ENCODE data around the gene PCDHA9. TPM values are rescaled to one million over a fixed set of nuclear protein-coding genes. Genes with fewer than 3 reads are reported as not detected.

PCDHA9 gene
- total RNA-seq, 1 experiment from 2014 or later, result 0.55 TPM

DNA sequence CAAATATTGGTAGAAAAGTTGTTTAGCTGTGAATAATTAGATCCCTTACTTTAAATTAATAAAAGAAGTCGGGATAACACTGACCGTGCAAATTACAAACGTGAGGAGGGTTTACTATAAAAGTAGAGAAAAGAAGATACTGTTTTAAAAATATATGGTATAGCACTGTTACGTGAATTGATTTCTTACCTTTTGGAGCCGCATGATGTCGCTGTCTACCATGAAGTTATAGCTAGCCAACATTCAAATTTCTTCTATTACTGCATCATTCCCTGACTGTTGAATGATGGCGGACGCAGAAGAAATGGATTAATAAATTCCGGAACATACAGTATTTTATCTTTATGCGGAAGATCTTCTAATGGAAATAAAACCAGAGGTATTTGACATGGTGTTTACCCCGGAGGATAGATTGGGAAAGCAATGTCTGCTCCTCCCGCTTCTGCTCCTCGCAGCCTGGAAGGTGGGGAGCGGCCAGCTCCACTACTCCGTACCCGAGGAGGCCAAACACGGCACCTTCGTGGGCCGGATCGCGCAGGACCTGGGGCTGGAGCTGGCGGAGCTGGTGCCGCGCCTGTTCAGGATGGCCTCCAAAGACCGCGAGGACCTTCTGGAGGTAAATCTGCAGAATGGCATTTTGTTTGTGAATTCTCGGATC is 20.3 kb upstream of the PCDHA9 start, which contains the start of gene PCDHA6:
Gene PCDHA6, plus strand, starts transcription at position 257 of the 658 bp plus-strand sequence. Its CDS starts 132 bp downstream, at position 389.
- H3K27ac Mint-ChIP-seq, result peak within 1 kb of the TSS in 1 of 3 experiments; percentile 97; a peak in 3 of 7 replicates
- Histone ChIP-seq H2BK120ac (ENCODE audit: low read depth, low read length, poor library complexity, severe bottlenecking) (no peak within 1 kb of the TSS), H3K56ac (ENCODE audit: insufficient read length, low read depth, low read length) (no peak within 1 kb of the TSS), H3K14ac (ENCODE audit: insufficient read depth, low read length) (peak within 1 kb of the TSS; percentile 76; the same call in 1 of the 2 replicates), H2BK20ac (ENCODE audit: low read depth, low read length, poor library complexity, severe bottlenecking) (no peak within 1 kb of the TSS), H3K9me3 (ENCODE audit: control insufficient read depth, low read depth, low read length) (no peaks in the 10 kb centered on the region), H2BK12ac (ENCODE audit: insufficient read length, low read depth, low read length) (no peak within 1 kb of the TSS), H3K27me3 (ENCODE audit: insufficient read depth, low read length) (no peaks in the 10 kb centered on the region), H2BK5ac (ENCODE audit: insufficient read length, low read length) (no peak within 1 kb of the TSS), H4K5ac (ENCODE audit: insufficient read length, low read depth, low read length) (no peak within 1 kb of the TSS), H2AK5ac (ENCODE audit: insufficient read length, low read length) (no peak within 1 kb of the TSS), H3K23ac (ENCODE audit: insufficient read length, low read depth, low read length) (no peak within 1 kb of the TSS), H3K27ac (ENCODE audit: insufficient read length, low read depth, low read length) (no peak within 1 kb of the TSS), H3K18ac (ENCODE audit: insufficient read length, low read depth, low read length) (no peak within 1 kb of the TSS), H3K79me1 (ENCODE audit: insufficient read depth, low read depth, low read length, poor library complexity, severe bottlenecking) (no peaks in the 10 kb centered on the region), H4K20me1 (ENCODE audit: control insufficient read depth, insufficient read depth, insufficient read length) (no peaks in the 10 kb centered on the region), H3K4me2 (ENCODE audit: insufficient read depth, insufficient read length, low read length) (no peak within 1 kb of the TSS), H4K8ac (replicated peaks; ENCODE audit: insufficient read length, low read depth, low read length) (no peak within 1 kb of the TSS), H3T11ph (ENCODE audit: low read length) (no peak within 1 kb of the TSS), H4K91ac (ENCODE audit: insufficient read length, low read depth, low read length) (no peak within 1 kb of the TSS), H3K79me2 (ENCODE audit: insufficient read depth, low read length) (no peaks in the 10 kb centered on the region), H3K23me2 (ENCODE audit: insufficient read length, low read depth, low read length, poor library complexity, severe bottlenecking) (peaks cover 3% of the 10 kb centered on the region), H3K4ac (ENCODE audit: low read depth, low read length) (no peak within 1 kb of the TSS), H2BK15ac (ENCODE audit: low read depth, low read length) (no peak within 1 kb of the TSS), H3K9ac (ENCODE audit: extremely low read depth, insufficient read length, low read length) (no peak within 1 kb of the TSS), H2AFZ (ENCODE audit: low read length) (no peak within 1 kb of the TSS), H3K4me1 (ENCODE audit: insufficient read depth, low read length) (no peaks in the 10 kb centered on the region)
- no CpG with 5 or more reads among the region's 27 CpGs for WGBS (ENCODE audit: extremely low coverage, insufficient read length, low lambda C conversion rate)
- H3K36me3 Mint-ChIP-seq (ENCODE audit: insufficient read depth in 1 of 3, low read depth in 3 of 3), result peaks cover 15 to 31% (median 18%) of the 10 kb centered on the region in 3 experiments
- H3K4me1 Mint-ChIP-seq, result peaks cover 0 to 11% of the 10 kb centered on the region in 2 experiments; a peak in 2 of 4 replicates
- DNase-seq, result no peak
- H3K27me3 Mint-ChIP-seq (ENCODE audit: low read depth), result no peaks in the 10 kb centered on the region
- peaks cover 19 to 20% of the 10 kb centered on the region in 2 experiments for H3K9me3 Mint-ChIP-seq
- peak within 1 kb of the TSS; percentile 76 to 88 for H3K4me3 Mint-ChIP-seq
- TF ChIP-seq, protein P1, sequence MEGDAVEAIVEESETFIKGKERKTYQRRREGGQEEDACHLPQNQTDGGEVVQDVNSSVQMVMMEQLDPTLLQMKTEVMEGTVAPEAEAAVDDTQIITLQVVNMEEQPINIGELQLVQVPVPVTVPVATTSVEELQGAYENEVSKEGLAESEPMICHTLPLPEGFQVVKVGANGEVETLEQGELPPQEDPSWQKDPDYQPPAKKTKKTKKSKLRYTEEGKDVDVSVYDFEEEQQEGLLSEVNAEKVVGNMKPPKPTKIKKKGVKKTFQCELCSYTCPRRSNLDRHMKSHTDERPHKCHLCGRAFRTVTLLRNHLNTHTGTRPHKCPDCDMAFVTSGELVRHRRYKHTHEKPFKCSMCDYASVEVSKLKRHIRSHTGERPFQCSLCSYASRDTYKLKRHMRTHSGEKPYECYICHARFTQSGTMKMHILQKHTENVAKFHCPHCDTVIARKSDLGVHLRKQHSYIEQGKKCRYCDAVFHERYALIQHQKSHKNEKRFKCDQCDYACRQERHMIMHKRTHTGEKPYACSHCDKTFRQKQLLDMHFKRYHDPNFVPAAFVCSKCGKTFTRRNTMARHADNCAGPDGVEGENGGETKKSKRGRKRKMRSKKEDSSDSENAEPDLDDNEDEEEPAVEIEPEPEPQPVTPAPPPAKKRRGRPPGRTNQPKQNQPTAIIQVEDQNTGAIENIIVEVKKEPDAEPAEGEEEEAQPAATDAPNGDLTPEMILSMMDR (conservative IDR thresholded peaks at IDR 0.05), result peak; percentile 63

Measured in H9 (cell line).